SH-SY5Y (cell line): ENCODE results near the gene GREB1L.

Source experiments
- GATA2 ChIP-seq: IDR thresholded peaks from 2 replicates; pipeline ENCODE4 v1.6.1; 2011; ENCODE audit warnings: mild to moderate bottlenecking, low read depth, low read length
- GATA3 ChIP-seq: IDR thresholded peaks from 2 replicates; pipeline ENCODE4 v1.6.1; 2011; ENCODE audit warnings: low read depth, mild to moderate bottlenecking, low read length, moderate library complexity

DNA sequence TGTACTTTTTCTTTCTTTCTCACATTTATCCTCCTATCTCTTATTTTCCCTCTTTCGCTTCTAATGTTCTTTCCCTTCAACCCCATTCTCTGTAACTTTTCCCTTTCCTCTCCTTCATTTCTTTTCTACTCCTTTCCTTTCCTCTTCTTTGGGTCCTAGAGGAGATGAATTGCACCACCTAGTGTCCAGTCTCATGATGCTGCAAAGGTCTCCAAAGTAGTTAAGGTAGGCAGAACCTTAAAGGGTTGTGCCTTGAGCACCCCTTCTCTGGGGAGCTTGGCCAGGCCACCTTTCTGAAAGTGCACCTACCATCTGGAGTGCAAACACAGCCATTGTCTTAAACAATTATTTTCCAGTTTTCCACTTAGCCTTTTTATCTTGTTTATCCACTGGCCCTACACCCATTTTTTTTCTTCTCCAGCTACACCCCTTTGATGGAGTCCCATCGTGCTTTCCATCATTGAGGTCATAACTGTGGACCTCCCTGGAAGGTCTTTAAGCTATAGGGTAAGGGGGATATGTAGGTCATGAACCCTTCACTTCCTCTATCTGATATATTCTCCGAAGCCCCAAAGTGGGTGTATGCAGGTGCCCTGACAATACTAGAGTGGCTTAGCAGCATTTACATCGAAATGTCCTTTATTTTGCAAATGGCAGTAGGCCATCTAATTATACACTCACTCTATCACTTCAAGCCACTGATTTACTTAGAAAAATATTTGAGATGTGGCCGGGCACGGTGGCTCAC lies 202.6 kb downstream of the GREB1L start:
- TF ChIP-seq GATA3 (no peak), GATA2 (no peak)
